Prostate gland (tissue), 2 donors: Measurements from ENCODE around the gene ZDHHC18. TPM values are rescaled to one million over a fixed set of nuclear protein-coding genes. Genes with fewer than 3 reads are reported as not detected.

Experiments
- DNase-seq: peaks from one replicate; pipeline ENCODE4 v3.0.0-alpha.2; 2019; ENCODE audit warnings: low spot score
- H3K27ac ChIP-seq, 2 donors: fragments of 200-600 bp; sonication (generic); 2 replicates each; pipeline ENCODE4 v1.5.1; 2017 to 2019
- H3K27me3 ChIP-seq: fragments of 200-600 bp; sonication (generic); replicated peaks from 2 replicates; pipeline ENCODE4 v1.5.1; 2019; ENCODE audit not compliant: insufficient read depth
- H3K36me3 ChIP-seq, 2 donors: fragments of 200-600 bp; sonication (generic); 1 replicate in 1 of 2; 2 replicates in 1 of 2; pipeline versions ENCODE4 v1.5.1 to v1.8.1; 2017 to 2019
- H3K4me1 ChIP-seq: fragments of 200-600 bp; sonication (generic); replicated peaks from 2 replicates; pipeline ENCODE4 v1.5.1; 2019
- H3K4me3 ChIP-seq, 2 donors: fragments of 200-600 bp; sonication (generic); 2 replicates each; pipeline ENCODE4 v1.5.1; 2017 to 2019
- H3K9me3 ChIP-seq: fragments of 200-600 bp; sonication (generic); 2 replicates; pipeline ENCODE4 v1.5.1; 2017
- POLR2A ChIP-seq: fragments of 450-650 bp; IDR thresholded peaks from one replicate; pipeline ENCODE4 v1.6.1; 2016; ENCODE audit warnings: antibody characterized with exemption, mild to moderate bottlenecking
- POLR2AphosphoS5 ChIP-seq: sonication (generic); formaldehyde crosslinking; IDR thresholded peaks from one replicate; pipeline ENCODE4 v1.6.1; 2017; ENCODE audit warnings: antibody characterized with exemption
- WGBS: methylation state at CpG from one replicate; pipeline ENCODE4 v1.1.5; 2018; 5-methylcytosine and 5-hydroxymethylcytosine counted together
- intact Hi-C: fragments of 100-400 bp; cut with DNase I; formaldehyde crosslinking; loops from one replicate; pipeline ENCODE4 v1.14.2; 2022
- total RNA-seq, 2 donors: library from RNA; depleted of rRNA; stranded (reverse); fragments of >200 nt; gene quantifications; one replicate each; pipeline ENCODE4 v1.1.0, GENCODE V29; 2016
- TF ChIP-seq, protein P1 (sequence below), 4 experiments: fragments of 200-600 bp in 2 of 4; fragments of 450-650 bp in 2 of 4; sonication (generic) in 2 of 4; IDR thresholded peaks; 1 replicate in 3 of 4; 2 replicates in 1 of 4; pipeline ENCODE4 v1.5.1; 2016 to 2019; ENCODE audit warnings: antibody characterized with exemption in 4 of 4, mild to moderate bottlenecking in 2 of 4, moderate library complexity in 2 of 4

ZDHHC18 gene, protein sequence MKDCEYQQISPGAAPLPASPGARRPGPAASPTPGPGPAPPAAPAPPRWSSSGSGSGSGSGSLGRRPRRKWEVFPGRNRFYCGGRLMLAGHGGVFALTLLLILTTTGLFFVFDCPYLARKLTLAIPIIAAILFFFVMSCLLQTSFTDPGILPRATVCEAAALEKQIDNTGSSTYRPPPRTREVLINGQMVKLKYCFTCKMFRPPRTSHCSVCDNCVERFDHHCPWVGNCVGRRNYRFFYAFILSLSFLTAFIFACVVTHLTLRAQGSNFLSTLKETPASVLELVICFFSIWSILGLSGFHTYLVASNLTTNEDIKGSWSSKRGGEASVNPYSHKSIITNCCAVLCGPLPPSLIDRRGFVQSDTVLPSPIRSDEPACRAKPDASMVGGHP
- 10 to 100 TPM; 20.0 to 30.7 TPM for total RNA-seq

DNA sequence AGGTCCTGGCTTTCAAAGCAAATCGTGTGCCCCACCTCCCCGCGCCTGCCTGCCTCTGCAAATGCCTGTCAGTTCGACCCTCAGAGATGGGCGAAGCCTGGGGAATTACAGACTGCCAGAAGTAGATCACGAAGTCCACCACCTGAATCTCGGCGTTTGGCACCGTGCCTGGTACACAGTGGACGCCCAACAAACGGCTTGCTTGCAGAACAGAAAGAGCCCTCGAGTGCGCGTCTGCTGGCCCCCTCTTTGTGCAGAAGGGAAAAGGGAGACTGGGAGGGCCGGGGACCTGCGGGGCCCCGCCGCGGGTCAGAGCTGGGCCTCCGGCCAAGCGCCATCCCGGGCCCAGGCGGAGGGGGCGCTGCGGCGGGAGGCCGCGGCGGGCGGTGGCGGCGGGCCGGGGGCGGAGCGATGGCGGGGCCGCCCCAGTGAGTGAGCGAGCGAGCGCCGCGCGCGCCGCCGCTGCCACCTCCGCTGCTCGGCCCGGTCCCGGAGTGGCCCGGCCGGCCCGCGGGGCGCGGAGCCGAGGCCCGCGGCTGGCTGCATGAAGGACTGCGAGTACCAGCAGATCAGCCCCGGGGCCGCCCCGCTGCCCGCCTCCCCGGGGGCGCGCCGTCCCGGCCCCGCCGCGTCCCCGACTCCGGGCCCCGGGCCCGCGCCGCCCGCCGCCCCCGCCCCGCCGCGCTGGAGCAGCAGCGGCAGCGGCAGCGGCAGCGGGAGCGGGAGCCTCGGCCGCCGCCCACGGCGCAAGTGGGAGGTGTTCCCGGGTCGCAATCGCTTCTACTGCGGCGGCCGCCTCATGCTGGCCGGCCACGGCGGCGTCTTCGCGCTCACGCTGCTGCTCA is at the start of gene ZDHHC18:
TSS of gene ZDHHC18 (plus strand) at position 428 of the 845 bp plus-strand sequence. CDS start at position 545, 117 bp downstream.
- H3K27ac ChIP-seq, result peak within 1 kb of the TSS; percentile 82 to 83
- peak; percentile 58 for DNase-seq

DNA sequence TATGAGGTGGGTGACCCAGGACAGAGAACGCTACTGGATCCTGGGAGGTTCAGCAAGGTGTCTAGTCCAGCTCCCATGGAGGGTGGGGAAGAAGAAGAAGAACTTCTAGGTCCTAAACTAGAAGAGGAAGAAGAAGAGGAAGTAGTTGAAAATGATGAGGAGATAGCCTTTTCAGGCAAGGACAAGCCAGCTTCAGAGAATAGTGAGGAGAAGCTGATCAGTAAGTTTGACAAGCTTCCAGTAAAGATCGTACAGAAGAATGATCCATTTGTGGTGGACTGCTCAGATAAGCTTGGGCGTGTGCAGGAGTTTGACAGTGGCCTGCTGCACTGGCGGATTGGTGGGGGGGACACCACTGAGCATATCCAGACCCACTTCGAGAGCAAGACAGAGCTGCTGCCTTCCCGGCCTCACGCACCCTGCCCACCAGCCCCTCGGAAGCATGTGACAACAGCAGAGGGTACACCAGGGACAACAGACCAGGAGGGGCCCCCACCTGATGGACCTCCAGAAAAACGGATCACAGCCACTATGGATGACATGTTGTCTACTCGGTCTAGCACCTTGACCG is 47.3 kb upstream of the ZDHHC18 start:
- peaks cover 10 to 31% of the 10 kb centered on the region in 2 donors for H3K36me3 ChIP-seq
- TF ChIP-seq POLR2A, result no peak
- no peak for TF ChIP-seq POLR2AphosphoS5
- TF ChIP-seq, protein P1, sequence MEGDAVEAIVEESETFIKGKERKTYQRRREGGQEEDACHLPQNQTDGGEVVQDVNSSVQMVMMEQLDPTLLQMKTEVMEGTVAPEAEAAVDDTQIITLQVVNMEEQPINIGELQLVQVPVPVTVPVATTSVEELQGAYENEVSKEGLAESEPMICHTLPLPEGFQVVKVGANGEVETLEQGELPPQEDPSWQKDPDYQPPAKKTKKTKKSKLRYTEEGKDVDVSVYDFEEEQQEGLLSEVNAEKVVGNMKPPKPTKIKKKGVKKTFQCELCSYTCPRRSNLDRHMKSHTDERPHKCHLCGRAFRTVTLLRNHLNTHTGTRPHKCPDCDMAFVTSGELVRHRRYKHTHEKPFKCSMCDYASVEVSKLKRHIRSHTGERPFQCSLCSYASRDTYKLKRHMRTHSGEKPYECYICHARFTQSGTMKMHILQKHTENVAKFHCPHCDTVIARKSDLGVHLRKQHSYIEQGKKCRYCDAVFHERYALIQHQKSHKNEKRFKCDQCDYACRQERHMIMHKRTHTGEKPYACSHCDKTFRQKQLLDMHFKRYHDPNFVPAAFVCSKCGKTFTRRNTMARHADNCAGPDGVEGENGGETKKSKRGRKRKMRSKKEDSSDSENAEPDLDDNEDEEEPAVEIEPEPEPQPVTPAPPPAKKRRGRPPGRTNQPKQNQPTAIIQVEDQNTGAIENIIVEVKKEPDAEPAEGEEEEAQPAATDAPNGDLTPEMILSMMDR (IDR thresholded peaks at IDR 0.05), result no peak
- no peak overlapping the region for H3K4me3 ChIP-seq
- H3K4me1 ChIP-seq, result no peaks in the 10 kb centered on the region
- H3K27ac ChIP-seq, result no peak overlapping the region
- WGBS, result 79% methylated on average over 11 of the region's 11 CpGs
- no peaks in the 10 kb centered on the region for H3K27me3 ChIP-seq
- no peak for DNase-seq
- H3K9me3 ChIP-seq, result no peaks in the 10 kb centered on the region
- intact Hi-C loops, result no loop called here

More for the DNA sequence above, at the start of gene ZDHHC18:
- H3K9me3 ChIP-seq, result no peaks in the 10 kb centered on the region
- no peaks in the 10 kb centered on the region for H3K27me3 ChIP-seq
- H3K4me1 ChIP-seq, result peaks cover 18% of the 10 kb centered on the region
- intact Hi-C loops, result no loop called here
- under 1% methylated on average over 73 of the region's 107 CpGs for WGBS
- no peaks in the 10 kb centered on the region for H3K36me3 ChIP-seq
- H3K4me3 ChIP-seq, result peak within 1 kb of the TSS; percentile 70 to 73
- TF ChIP-seq, protein P1 (IDR thresholded peaks at IDR 0.05), result peak; percentile 25 to 79 (median 53)
- TF ChIP-seq POLR2AphosphoS5 (no peak), POLR2A (no peak)

DNA sequence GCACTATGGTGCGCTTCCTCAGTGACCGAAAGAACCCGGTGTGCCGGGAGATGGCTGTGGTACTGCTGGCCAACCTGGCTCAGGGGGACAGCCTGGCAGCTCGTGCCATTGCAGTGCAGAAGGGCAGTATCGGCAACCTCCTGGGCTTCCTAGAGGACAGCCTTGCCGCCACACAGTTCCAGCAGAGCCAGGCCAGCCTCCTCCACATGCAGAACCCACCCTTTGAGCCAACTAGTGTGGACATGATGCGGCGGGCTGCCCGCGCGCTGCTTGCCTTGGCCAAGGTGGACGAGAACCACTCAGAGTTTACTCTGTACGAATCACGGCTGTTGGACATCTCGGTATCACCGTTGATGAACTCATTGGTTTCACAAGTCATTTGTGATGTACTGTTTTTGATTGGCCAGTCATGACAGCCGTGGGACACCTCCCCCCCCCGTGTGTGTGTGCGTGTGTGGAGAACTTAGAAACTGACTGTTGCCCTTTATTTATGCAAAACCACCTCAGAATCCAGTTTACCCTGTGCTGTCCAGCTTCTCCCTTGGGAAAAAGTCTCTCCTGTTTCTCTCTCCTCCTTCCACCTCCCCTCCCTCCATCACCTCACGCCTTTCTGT is 46.0 kb upstream of the ZDHHC18 start:
- WGBS, result 87% methylated on average over 21 of the region's 21 CpGs
- peaks cover 0 to 19% of the 10 kb centered on the region in 2 donors for H3K36me3 ChIP-seq

DNA sequence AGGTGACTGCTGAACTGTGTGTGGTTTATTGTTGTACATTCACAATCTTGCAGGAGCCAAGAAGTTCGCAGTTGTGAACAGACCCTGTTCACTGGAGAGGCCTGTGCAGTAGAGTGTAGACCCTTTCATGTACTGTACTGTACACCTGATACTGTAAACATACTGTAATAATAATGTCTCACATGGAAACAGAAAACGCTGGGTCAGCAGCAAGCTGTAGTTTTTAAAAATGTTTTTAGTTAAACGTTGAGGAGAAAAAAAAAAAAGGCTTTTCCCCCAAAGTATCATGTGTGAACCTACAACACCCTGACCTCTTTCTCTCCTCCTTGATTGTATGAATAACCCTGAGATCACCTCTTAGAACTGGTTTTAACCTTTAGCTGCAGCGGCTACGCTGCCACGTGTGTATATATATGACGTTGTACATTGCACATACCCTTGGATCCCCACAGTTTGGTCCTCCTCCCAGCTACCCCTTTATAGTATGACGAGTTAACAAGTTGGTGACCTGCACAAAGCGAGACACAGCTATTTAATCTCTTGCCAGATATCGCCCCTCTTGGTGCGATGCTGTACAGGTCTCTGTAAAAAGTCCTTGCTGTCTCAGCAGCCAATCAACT is 45.2 kb upstream of the ZDHHC18 start:
- peaks cover 0 to 19% of the 10 kb centered on the region in 2 donors for H3K36me3 ChIP-seq
- 57% methylated on average over 11 of the region's 11 CpGs for WGBS

More for the DNA sequence above, 46.0 kb upstream of the ZDHHC18 start:
- no peak for DNase-seq
- H3K27me3 ChIP-seq, result no peaks in the 10 kb centered on the region
- TF ChIP-seq, protein P1 (IDR thresholded peaks at IDR 0.05), result no peak
- TF ChIP-seq POLR2A (no peak), POLR2AphosphoS5 (no peak)
- no peaks in the 10 kb centered on the region for H3K4me1 ChIP-seq
- intact Hi-C loops, result no loop called here
- no peaks in the 10 kb centered on the region for H3K9me3 ChIP-seq
- H3K27ac ChIP-seq, result no peak overlapping the region
- no peak overlapping the region for H3K4me3 ChIP-seq

More for the DNA sequence above, 45.2 kb upstream of the ZDHHC18 start:
- H3K4me1 ChIP-seq, result peaks cover 2% of the 10 kb centered on the region
- H3K27me3 ChIP-seq, result no peaks in the 10 kb centered on the region
- no peak overlapping the region for H3K4me3 ChIP-seq
- intact Hi-C loops, result no loop called here
- H3K9me3 ChIP-seq, result no peaks in the 10 kb centered on the region
- TF ChIP-seq POLR2A, result no peak
- TF ChIP-seq POLR2AphosphoS5, result no peak
- TF ChIP-seq, protein P1 (IDR thresholded peaks at IDR 0.05), result no peak
- DNase-seq, result no peak
- no peak overlapping the region for H3K27ac ChIP-seq
